GM18511 (cell line): ENCODE results near the gene MAGEA12.
"Not testable (repeated sequence)": the region's sequence is repeated elsewhere in the genome, so short reads cannot be mapped to it uniquely, and the experiment has no call there.

Source experiments
- ATAC-seq: cut with Tn5 transposase; IDR thresholded peaks from one replicate; pipeline ENCODE4 v1.9.1; 2021; ENCODE audit warnings: mild to moderate bottlenecking, moderate library complexity; ENCODE audit not compliant: unreplicated experiment

MAGEA12 gene, protein sequence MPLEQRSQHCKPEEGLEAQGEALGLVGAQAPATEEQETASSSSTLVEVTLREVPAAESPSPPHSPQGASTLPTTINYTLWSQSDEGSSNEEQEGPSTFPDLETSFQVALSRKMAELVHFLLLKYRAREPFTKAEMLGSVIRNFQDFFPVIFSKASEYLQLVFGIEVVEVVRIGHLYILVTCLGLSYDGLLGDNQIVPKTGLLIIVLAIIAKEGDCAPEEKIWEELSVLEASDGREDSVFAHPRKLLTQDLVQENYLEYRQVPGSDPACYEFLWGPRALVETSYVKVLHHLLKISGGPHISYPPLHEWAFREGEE

DNA sequence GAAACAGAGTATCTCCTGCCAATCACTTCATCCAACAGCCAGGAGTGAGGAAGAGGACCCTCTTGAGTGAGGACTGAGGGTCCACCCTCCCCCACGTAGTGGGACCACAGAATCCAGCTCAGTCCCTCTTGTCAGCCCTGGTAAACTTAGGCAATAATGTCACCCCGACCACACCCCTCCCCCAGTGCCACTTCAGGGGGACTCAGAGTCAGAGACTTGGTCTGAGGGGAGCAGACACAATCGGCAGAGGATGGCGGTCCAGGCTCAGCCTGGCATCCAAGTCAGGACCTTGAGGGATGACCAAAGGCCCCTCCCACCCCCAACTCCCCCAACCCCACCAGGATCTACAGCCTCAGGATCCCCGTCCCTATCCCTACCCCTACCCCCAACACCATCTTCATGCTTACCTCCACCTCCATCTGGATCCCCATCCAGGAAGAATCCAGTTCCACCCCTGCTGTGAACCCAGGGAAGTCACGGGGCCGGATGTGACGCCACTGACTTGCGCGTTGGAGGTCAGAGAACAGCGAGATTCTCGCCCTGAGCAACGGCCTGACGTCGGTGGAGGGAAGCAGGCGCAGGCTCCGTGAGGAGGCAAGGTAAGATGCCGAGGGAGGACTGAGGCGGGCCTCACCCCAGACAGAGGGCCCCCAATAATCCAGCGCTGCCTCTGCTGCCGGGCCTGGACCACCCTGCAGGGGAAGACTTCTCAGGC, at the start of gene MAGEA12, which contains the start of gene CSAG1:
TSS of gene MAGEA12 (plus strand) at position 497 of the 715 bp plus-strand sequence. CDS start 2,405 bp downstream, outside the sequence.
TSS of gene CSAG1 (minus strand) at position 461 of the 715 bp plus-strand sequence. CDS start 1,261 bp downstream, outside the sequence.
- ATAC-seq: no peak

- not testable (repeated sequence) for ATAC-seq
Measured at GRCh38 chrX:152697952-152698931, 35.3 kb upstream of the MAGEA12 start, which contains the start of gene MAGEA3. Gene MAGEA3 (plus strand): TSS chrX:152698794. CDS start chrX:152700833, 2,039 bp downstream.

DNA sequence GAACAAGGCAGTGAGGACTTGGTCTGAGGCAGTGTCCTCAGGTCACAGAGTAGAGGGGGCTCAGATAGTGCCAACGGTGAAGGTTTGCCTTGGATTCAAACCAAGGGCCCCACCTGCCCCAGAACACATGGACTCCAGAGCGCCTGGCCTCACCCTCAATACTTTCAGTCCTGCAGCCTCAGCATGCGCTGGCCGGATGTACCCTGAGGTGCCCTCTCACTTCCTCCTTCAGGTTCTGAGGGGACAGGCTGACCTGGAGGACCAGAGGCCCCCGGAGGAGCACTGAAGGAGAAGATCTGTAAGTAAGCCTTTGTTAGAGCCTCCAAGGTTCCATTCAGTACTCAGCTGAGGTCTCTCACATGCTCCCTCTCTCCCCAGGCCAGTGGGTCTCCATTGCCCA, 33.2 kb upstream of the MAGEA12 start:
- not testable (repeated sequence) for ATAC-seq

DNA sequence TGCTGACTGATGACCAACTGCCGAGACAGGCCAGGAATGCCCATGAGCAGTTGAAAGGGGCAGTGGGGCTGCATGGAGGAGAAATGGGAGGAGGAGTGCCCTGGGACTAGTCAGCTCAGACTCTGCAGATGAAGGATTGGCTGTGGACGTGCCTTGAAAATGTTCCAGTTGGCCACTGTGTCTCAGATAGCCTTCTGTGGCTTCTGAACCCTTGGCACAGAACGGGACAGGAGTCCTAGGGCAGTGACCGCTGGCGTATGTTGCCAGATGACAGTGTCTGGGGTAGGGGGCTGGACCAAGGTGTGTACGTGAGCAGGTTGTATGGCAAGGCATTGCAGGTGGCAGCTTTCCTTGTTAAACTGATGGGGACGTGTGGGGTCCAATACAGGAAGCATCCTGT, 27.1 kb upstream of the MAGEA12 start:
- not testable (repeated sequence) for ATAC-seq

DNA sequence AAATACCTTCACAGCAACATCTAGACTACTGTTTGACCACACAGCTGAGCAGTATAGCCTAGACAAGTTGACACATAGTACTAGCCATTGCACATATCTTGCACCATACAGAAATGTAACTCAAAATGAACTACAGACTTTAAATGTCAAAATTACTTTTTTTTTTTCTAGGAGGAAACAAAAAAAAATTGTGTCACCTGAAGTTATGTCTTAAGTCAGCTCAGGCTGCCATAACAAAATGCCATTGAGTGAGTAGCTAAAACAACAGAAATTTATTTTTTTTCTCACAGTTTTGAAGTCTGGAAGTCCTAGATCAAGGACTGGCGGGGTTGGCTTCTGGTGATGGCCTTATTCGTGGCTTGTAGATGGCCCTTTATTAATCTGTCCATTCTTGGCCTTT, 24.4 kb upstream of the MAGEA12 start, which contains the start of gene CSAG2:
TSS of gene CSAG2 (minus strand) at position 101 of the 400 bp plus-strand sequence. CDS start 161 bp downstream, outside the sequence.
- not testable (repeated sequence) for ATAC-seq

GRCh38 chrX:152713195-152713594, 20.4 kb upstream of the MAGEA12 start:
- ATAC-seq: not testable (repeated sequence)

GRCh38 chrX:152713815-152714787, 19.5 kb upstream of the MAGEA12 start, which contains the start of gene MAGEA2B:
Gene MAGEA2B (plus strand): TSS chrX:152714628. CDS start chrX:152717107, 2,479 bp downstream.
- not testable (repeated sequence) for ATAC-seq

DNA sequence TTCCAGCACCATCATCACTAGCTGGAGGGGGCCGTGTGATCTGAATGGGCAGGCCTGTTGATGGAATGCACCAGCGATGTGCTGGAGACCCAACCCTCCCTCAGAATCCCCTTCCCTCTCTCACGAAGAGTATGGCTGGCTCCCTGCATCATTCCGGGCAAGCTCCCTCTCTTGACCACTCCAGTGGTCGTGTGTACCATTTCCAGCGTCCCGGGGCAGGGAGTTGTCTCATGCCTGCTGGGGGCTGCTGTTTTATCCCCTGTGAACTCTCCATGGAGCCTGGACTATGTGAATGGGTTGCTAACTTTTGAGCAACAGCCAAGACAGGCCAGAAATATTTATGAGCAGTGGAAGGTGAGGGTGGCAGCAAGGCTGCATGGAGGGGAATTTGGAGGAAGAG, 8.1 kb upstream of the MAGEA12 start:
- ATAC-seq: no peak

DNA sequence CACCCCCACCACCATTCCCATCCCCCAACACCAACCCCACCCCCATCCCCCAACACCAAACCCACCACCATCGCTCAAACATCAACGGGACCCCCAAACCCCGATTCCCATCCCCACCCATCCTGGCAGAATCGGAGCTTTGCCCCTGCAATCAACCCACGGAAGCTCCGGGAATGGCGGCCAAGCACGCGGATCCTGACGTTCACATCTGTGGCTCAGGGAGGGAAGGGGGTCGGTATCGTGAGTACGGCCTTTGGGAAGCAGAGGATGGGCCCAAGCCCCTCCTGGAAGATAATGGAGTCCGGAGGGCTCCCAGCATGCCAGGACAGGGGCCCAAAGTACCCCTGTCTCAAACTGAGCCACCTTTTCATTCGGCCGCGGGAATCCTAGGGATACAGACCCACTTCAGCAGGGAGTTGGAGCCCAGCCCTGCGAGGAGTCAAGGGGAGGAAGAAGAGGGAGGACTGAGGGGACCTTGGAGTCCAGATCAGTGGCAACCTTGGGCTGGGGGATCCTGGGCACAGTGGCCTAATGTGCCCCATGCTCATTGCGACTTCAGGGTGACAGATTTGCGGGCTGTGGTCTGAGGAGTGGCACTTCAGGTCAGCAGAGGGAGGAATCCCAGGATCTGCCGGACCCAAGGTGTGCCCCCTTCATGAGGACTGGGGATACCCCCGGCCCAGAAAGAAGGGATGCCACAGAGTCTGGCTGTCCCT, 744 bp downstream of the MAGEA12 start:
- not testable (repeated sequence) for ATAC-seq

GRCh38 chrX:152735101-152735500, 1.5 kb downstream of the MAGEA12 start:
- no peak for ATAC-seq

DNA sequence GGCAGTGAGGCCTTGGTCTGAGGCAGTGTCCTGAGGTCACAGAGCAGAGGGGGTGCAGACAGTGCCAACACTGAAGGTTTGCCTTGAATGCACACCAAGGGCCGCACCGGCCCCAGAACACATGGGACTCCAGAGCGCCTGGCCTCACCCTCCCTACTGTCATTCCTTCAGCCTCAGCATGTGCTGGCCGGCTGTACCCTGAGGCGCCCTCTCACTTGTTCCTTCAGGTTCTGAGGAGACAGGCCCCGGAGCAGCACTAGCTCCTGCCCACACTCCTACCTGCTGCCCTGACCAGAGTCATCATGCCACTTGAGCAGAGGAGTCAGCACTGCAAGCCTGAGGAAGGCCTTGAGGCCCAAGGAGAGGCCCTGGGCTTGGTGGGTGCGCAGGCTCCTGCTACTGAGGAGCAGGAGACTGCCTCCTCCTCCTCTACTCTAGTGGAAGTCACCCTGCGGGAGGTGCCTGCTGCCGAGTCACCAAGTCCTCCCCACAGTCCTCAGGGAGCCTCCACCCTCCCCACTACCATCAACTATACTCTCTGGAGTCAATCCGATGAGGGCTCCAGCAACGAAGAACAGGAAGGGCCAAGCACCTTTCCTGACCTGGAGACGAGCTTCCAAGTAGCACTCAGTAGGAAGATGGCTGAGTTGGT, 2.4 kb downstream of the MAGEA12 start:
- no peak for ATAC-seq

- not testable (repeated sequence) for ATAC-seq
Measured at GRCh38 chrX:152736528-152736927, 3.0 kb downstream of the MAGEA12 start.

DNA sequence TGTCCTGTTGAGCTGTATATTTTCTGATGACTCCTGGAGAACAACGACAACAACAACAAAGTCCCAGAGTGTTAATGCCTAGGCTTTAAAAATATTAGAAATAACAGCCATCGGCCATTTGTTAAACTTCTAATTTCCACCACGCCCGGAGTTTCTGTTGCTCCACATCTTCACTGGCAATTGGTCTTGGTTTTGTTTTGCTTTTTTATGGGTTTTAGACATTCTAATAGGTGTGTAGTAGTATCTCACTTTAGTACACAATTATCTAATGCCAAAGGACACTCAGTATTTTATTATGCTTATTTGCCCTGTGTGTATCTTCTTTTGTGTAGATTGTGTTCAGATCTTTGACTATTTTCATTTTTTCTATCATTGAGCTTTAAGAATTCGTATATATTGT, 5.0 kb downstream of the MAGEA12 start:
- no peak for ATAC-seq

- not testable (repeated sequence) for ATAC-seq
Measured at GRCh38 chrX:152753686-152754650, 20.4 kb downstream of the MAGEA12 start, which contains the start of gene MAGEA2. Gene MAGEA2 (minus strand): TSS chrX:152753842. CDS start chrX:152751363, 2,479 bp downstream.

GRCh38 chrX:152754871-152755270, 21.3 kb downstream of the MAGEA12 start:
- ATAC-seq: not testable (repeated sequence)

DNA sequence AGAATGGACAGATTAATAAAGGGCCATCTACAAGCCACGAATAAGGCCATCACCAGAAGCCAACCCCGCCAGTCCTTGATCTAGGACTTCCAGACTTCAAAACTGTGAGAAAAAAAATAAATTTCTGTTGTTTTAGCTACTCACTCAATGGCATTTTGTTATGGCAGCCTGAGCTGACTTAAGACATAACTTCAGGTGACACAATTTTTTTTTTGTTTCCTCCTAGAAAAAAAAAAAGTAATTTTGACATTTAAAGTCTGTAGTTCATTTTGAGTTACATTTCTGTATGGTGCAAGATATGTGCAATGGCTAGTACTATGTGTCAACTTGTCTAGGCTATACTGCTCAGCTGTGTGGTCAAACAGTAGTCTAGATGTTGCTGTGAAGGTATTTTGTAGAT, 25.4 kb downstream of the MAGEA12 start, which contains the start of gene CSAG3:
TSS of gene CSAG3 (plus strand) at position 301 of the 400 bp plus-strand sequence.
- ATAC-seq: not testable (repeated sequence)

DNA sequence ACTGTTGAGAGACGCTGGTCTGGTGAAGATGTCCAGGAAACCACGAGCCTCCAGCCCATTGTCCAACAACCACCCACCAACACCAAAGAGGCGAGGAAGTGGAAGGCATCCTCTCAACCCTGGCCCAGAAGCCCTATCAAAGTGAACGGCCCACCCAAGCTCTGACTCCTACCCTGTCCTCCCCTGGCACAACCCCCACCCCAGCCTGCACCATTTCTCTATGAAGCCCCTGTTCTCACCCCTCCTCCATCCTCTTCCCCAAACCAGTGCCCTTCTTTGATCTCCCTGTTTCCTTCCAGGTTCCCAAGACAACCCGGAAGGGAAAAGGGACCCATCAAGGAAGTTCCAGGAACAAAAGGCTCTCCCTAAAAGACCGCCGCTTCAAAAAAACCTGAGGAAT, 26.0 kb downstream of the MAGEA12 start:
- not testable (repeated sequence) for ATAC-seq
